ENCODE measurements around the gene SERPINC1. TPM values are rescaled to one million over a fixed set of nuclear protein-coding genes. Genes with fewer than 3 reads are reported as not detected.

The SERPINC1 gene
- total and polyA plus RNA-seq, 2 of the 8 experiments (the other 6 are each of a cell fraction or from before 2014, with no cell fraction given) = 0.08 TPM; not detected in 1

GRCh38 chr1:173900992-173901391 lies 16.1 kb downstream of the SERPINC1 start:
- H4K5ac ChIP-seq (ENCODE audit: insufficient read length, low read depth, low read length) = no peak overlapping the region
- no peaks in the 10 kb centered on the region for H4K20me1 ChIP-seq (replicated peaks in 1 of 2; ENCODE audit: control insufficient read depth in 1 of 2, insufficient read depth in 2 of 2, low read length in 2 of 2)
- H2AFZ ChIP-seq (ENCODE audit: low read length) = no peak overlapping the region
- no peak overlapping the region for H2BK12ac ChIP-seq (ENCODE audit: low read depth, low read length)
- peaks cover 2% of the 10 kb centered on the region; the same call in 1 of the 2 replicates for H3K79me1 ChIP-seq (ENCODE audit: low read depth, low read length)
- no peak overlapping the region for H3K18ac ChIP-seq (ENCODE audit: extremely low read depth, low read length)
- H3K9me3 ChIP-seq (ENCODE audit: insufficient read depth in 2 of 2, low read depth in 1 of 2, low read length in 1 of 2) = no peaks in the 10 kb centered on the region
- DNase-seq (ENCODE audit: low read depth in 1 of 2, low spot score in 2 of 2) = no peak
- no peaks in the 10 kb centered on the region for H3K36me3 ChIP-seq (ENCODE audit: control insufficient read depth in 2 of 4, insufficient read depth in 4 of 4, low read length in 3 of 4)
- H2BK5ac ChIP-seq (ENCODE audit: low read depth, low read length) = no peak overlapping the region
- H3K27me3 ChIP-seq (replicated peaks in 1 of 4; ENCODE audit: control insufficient read depth in 3 of 4, extremely low read depth in 1 of 4, insufficient read depth in 3 of 4, low read length in 3 of 4) = no peaks in the 10 kb centered on the region
- no peak overlapping the region for H3K4me3 ChIP-seq (ENCODE audit: extremely low read depth in 1 of 4, insufficient read depth in 2 of 4, low read depth in 3 of 4, low read length in 4 of 4)
- H3K14ac ChIP-seq (ENCODE audit: insufficient read length) = no peak overlapping the region
- H3K27ac ChIP-seq (ENCODE audit: low read depth, low read length) = no peak overlapping the region
- no peak overlapping the region for H3K4me2 ChIP-seq (ENCODE audit: insufficient read depth in 1 of 2, low read depth in 2 of 2, low read length in 2 of 2)
- no peak overlapping the region for H4K8ac ChIP-seq (ENCODE audit: extremely low read depth, insufficient read depth, low read length)
- no peak overlapping the region for H3K4ac ChIP-seq (replicated peaks; ENCODE audit: insufficient read length, low read depth, low read length)
- H3K23me2 ChIP-seq (ENCODE audit: low read depth, low read length) = no peaks in the 10 kb centered on the region
- no peak overlapping the region for H2BK120ac ChIP-seq (replicated peaks; ENCODE audit: low read depth, low read length)
- peaks cover 0 to 14% (median 2%) of the 10 kb centered on the region in 4 experiments; a peak in 4 of 7 replicates for H3K4me1 ChIP-seq (replicated peaks in 1 of 4; ENCODE audit: control insufficient read depth in 3 of 4, insufficient read depth in 4 of 4, low read length in 3 of 4)
- H4K91ac ChIP-seq (replicated peaks; ENCODE audit: insufficient read length, low read length) = no peak overlapping the region
- WGBS, 2 experiments (ENCODE audit: extremely low coverage in 1 of 2, insufficient coverage in 1 of 2, insufficient read length in 1 of 2, insufficient replicate concordance in 2 of 2, low coverage in 1 of 2, low lambda C conversion rate in 2 of 2, missing lambda C conversion rate in 1 of 2) = 56% methylated on average over 3 of the region's 3 CpGs; no CpG with 5 or more reads in 1 of the 2 experiments
- H3K23ac ChIP-seq (ENCODE audit: insufficient read length) = no peak overlapping the region
- no peak overlapping the region for H2BK15ac ChIP-seq (ENCODE audit: low read length)
- ChIA-PET POLR2A (ENCODE audit: partially characterized antibody) (interaction anchor here (2.4 kb wide), 1 partner anchor 33 kb away, joined by 11 read pairs; the partner anchor contains the start of genes GAS5 and ZBTB37), CTCF (ENCODE audit: partially characterized antibody) (interaction anchor here (0.5 kb wide), 1 partner anchor 40 kb away, joined by 3 read pairs; no protein-coding TSS in a partner anchor)
- H3K9ac ChIP-seq (replicated peaks in 1 of 4; ENCODE audit: extremely low read depth in 1 of 4, low read depth in 3 of 4, low read length in 3 of 4) = no peak overlapping the region
- no peak overlapping the region for H2AK5ac ChIP-seq (ENCODE audit: low read depth, low read length)
- FAIRE-seq = no peak
- no peaks in the 10 kb centered on the region for H3K79me2 ChIP-seq (ENCODE audit: control insufficient read depth in 1 of 2, insufficient read depth in 2 of 2, low read length in 2 of 2)
- H2BK20ac ChIP-seq (ENCODE audit: low read length) = no peak overlapping the region
- H3K56ac ChIP-seq (replicated peaks; ENCODE audit: insufficient read length, low read depth, low read length) = no peak overlapping the region
- TF ChIP-seq BRCA1 (IDR thresholded peaks at IDR 0.05; ENCODE audit: low read depth, low read length) (no peak), ZNF274 (IDR thresholded peaks at IDR 0.05; ENCODE audit: borderline replicate concordance, extremely low read depth, low read length) (no peak), KDM5A (IDR thresholded peaks at IDR 0.05; ENCODE audit: low read length) (no peak), EP300 (IDR thresholded peaks at IDR 0.05; ENCODE audit: borderline replicate concordance in 1 of 2, low read depth in 2 of 2, low read length in 2 of 2) (no peak), RBBP5 (IDR thresholded peaks at IDR 0.05; ENCODE audit: borderline replicate concordance, low read depth, low read length) (no peak), CBX5 (IDR thresholded peaks at IDR 0.05; ENCODE audit: low read depth, low read length) (no peak), NANOG (IDR thresholded peaks at IDR 0.05; ENCODE audit: insufficient read depth, low read depth, low read length, poor library complexity, severe bottlenecking) (no peak), KDM4A (IDR thresholded peaks at IDR 0.05; ENCODE audit: low read depth, low read length, severe bottlenecking) (no peak), NRF1 (IDR thresholded peaks at IDR 0.05; ENCODE audit: low read depth, low read length) (no peak), TEAD4 (IDR thresholded peaks at IDR 0.05; ENCODE audit: low read depth, low read length) (no peak), EZH2 (IDR thresholded peaks at IDR 0.05; ENCODE audit: low read depth, low read length, severe bottlenecking) (no peak), SP2 (IDR thresholded peaks at IDR 0.05; ENCODE audit: low read length) (no peak)
- TF ChIP-seq, protein P1, sequence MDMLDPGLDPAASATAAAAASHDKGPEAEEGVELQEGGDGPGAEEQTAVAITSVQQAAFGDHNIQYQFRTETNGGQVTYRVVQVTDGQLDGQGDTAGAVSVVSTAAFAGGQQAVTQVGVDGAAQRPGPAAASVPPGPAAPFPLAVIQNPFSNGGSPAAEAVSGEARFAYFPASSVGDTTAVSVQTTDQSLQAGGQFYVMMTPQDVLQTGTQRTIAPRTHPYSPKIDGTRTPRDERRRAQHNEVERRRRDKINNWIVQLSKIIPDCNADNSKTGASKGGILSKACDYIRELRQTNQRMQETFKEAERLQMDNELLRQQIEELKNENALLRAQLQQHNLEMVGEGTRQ (IDR thresholded peaks at IDR 0.05; ENCODE audit: low read length) = no peak

Data from H1 (cell line).